Renal cortical epithelial cell (primary cell): ENCODE data around the gene RFC3. TPM values are rescaled to one million over a fixed set of nuclear protein-coding genes. Genes with fewer than 3 reads are reported as not detected.
A peak's percentile ranks its signal among the peaks of the same experiment; 100 is the strongest.
"Not testable (repeated sequence)": the region's sequence is repeated elsewhere in the genome, so short reads cannot be mapped to it uniquely, and the experiment has no call there.

ENCODE experiments used
- DNase-seq: peaks from one replicate; pipeline ENCODE4 v3.0.0-alpha.2; 2011; ENCODE audit warnings: low read depth
- total RNA-seq: library from RNA; depleted of rRNA; stranded (reverse); fragments of >200 nt; gene quantifications from 2 replicates; pipeline ENCODE4 v1.2.3, GENCODE V29; 2014

Gene RFC3, protein sequence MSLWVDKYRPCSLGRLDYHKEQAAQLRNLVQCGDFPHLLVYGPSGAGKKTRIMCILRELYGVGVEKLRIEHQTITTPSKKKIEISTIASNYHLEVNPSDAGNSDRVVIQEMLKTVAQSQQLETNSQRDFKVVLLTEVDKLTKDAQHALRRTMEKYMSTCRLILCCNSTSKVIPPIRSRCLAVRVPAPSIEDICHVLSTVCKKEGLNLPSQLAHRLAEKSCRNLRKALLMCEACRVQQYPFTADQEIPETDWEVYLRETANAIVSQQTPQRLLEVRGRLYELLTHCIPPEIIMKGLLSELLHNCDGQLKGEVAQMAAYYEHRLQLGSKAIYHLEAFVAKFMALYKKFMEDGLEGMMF
- total RNA-seq = 5.4 and 15.6 TPM in 2 replicates

DNA sequence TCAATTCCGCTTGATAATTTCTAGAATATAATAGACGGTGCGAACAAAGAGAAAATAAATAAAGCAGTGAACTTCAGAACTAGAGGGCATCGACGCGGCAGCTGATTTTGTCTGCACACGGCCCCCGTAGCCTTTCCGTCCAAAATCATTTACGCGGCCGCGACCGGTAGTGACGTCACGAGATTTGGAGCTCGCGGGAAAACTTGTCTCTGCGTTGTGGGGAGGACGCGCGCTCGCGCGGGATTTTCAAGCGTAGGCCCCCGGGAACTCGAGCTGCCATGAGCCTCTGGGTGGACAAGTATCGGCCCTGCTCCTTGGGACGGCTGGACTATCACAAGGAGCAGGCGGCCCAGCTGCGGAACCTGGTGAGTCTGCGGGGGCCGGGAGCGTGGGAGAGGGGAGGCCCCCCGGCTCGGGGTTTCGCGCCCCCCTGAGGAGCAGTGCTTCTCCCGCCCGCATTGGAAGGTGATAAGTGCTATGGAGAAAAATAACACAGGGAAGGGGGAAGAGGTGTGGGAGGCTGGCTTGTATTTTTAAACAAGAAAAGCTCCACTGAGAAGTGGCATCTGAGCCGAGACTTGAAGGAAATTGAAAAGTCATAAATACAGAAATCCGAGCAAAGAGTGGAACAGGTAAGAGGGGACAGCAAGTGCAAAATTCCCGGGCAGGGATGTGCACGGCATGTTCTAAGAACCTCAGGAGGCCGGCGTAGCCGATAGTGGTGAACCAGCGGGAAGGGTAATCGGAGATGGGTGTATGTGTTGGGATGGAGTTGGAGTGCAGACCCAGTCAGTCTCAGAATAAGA lies at the start of gene RFC3:
RFC3 (plus strand) TSS at position 249 of the 806 bp plus-strand sequence; CDS start at position 279, 30 bp downstream.
- peak; percentile 87 for DNase-seq

DNA sequence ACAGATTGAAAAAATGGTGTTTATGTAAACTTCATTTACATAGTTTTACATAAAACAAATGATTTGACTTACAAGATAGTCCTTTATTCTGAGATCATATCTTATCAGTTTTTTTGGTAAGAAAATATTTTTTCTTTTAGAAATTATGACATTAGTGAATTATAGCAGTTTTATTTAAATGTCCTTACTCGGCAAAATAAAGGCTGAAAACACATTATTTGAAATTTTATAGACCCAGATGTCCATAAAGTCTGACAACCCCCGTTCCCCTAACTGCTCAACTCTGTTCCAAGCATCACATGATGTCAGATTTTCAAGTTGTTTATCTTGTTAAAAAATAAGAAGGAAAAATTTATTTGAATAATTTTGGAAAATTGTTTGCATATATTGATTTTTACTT lies 46.7 kb upstream of the RFC3 start:
- DNase-seq = no peak

GRCh38 chr13:33773790-33774462 lies 44.0 kb upstream of the RFC3 start:
- DNase-seq = no peak

- no peak for DNase-seq
These were observed 42.4 kb upstream of the RFC3 start for GRCh38 chr13:33775339-33776108.

GRCh38 chr13:33776239-33776881 lies 41.6 kb upstream of the RFC3 start:
- DNase-seq = no peak

- no peak for DNase-seq
These were observed 35.3 kb upstream of the RFC3 start for GRCh38 chr13:33782631-33783030.

- not testable (repeated sequence) for DNase-seq
These were observed 34.7 kb upstream of the RFC3 start for GRCh38 chr13:33783212-33783611.

DNA sequence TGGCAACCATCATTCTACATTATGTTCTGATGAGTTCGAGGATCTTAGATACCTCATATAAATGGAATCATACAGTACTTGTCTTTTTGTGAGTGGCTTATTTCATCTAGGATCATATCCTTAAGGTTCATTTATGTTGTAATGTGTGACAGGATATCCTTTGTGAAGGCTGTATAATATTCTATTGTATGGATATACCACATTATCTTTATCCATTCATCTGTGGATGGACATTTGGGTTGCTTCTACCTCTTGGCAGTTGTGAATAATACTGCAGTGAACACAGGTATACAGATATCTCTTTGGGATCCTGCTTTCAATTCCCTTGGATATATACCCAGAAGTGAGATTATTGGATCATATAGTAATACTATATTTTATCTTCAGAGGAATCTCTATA lies 33.2 kb upstream of the RFC3 start:
- DNase-seq = no peak

DNA sequence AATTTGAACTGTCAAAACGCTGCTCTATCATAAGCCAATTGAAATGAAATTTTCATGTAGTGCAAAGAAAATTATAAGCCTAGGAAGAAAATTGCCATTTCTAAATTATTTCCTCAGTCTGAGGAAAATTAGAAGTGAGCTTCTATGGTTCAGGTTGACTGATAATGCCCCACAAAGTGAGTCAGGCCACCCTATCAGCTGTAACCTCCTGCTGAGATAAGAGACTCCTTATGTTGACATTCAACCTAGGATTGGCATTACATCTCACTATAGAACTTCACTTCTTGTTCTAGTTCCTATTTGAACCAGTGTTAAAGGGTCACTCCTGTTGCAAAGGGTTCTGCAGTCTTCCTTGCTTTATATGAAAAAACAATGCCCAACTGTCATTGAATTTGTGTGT lies 32.6 kb upstream of the RFC3 start:
- DNase-seq = no peak

DNA sequence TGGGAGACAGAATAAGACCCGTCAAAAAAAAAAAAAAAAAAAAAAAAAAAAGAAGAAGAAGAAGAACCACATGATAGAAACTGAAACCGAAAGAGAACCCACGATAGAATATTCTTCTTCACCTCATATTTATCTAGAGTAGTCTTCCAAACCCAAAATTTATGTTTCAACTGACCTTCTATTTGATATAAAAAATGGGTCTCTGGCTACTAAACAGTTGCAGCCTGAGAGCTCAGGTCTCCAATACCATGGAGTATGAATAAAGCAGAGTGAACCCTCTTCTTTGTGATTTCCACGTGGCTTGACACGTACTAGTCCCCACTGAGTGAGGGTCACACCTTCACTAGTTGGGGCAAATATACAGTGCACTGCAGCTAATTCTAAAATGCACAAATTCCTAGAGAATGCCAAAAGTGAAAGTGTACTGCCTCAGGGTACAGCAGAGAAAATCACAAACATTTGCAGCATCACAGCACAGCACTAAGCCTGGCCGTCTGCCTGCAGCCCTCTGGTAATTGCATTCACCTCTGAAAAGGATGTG lies 30.8 kb upstream of the RFC3 start:
- DNase-seq = peak; percentile 21

- DNase-seq = no peak
These were observed 28.8 kb upstream of the RFC3 start for GRCh38 chr13:33789066-33789606.

DNA sequence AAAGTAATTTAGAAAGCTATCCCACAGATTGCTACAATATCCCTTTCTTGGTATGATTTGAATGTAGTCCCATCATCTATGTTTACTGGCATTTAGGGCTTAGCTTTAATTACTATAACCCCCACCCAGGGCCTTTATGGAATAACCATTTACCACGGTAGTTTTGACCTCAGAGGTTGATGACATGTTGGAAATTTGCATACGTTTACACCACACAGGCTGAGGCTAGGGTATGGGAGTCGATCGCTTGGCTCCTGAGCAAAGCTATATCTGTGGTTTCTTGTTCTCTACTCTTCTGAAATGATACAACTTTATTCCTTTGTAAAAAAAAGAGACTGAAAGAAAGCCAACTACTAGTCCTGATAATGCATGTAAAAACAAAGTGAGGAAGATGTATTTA lies 28.2 kb upstream of the RFC3 start:
- no peak for DNase-seq

- DNase-seq = no peak
These were observed 24.2 kb upstream of the RFC3 start for GRCh38 chr13:33793726-33794125.

DNA sequence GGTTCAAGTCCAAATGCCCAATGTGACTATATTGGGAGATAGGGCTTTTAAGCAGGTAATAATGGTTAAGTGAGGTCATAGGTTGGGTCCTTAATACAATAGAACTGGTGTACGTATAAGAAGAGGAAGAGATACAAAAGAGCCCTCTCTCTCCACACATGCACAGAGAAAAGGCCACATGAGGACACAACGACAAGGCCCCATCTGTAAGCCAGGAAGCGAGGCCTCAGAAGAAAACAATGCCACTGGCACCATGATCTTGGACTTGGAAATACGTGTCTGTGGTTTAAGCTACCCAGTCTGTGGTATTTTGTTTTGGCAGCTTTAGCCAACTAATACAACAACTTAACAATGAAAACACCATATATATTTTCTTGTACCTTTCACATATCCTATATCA lies 23.4 kb upstream of the RFC3 start:
- no peak for DNase-seq

DNA sequence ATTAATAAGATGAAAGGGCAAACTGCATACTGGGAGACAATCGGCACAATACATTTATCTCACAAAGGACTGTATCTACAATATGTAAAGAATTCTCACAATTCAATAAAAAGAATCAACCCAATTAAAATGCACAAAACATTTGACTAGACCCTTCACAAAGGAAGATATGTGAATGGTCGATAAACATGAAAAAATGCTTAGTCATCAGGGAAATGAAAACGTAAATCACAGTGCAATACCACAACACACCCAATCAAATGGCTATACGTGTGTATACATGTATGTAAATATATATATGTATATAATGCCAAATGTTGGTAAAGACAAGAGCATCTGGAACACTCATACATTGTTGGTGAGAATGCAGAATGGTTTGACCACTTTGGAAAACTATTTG lies 21.9 kb upstream of the RFC3 start:
- DNase-seq = no peak

DNA sequence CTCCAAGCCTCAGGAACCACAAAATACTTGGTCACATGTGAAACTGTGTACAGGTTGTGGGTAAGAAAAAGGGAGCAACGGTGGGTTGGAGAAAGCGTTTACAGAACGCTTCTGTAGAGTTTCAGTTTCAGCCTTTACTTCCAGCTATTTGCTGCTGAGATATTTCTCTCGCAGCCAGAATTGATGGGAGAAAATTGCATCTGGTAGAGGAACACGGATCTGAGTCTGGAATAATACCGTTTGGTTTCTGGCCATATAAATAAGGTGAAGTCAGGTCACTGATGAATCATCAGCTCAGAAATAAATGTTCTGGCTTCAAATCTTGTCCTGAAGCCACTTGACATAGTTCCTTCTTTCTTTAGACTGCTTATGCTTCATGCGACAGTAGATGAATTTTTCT lies 20.3 kb upstream of the RFC3 start:
- DNase-seq = peak; percentile 29

GRCh38 chr13:33798023-33798422 lies 19.9 kb upstream of the RFC3 start:
- no peak for DNase-seq

- peak; percentile 50 for DNase-seq
These were observed 17.9 kb upstream of the RFC3 start for GRCh38 chr13:33799950-33800592.

DNA sequence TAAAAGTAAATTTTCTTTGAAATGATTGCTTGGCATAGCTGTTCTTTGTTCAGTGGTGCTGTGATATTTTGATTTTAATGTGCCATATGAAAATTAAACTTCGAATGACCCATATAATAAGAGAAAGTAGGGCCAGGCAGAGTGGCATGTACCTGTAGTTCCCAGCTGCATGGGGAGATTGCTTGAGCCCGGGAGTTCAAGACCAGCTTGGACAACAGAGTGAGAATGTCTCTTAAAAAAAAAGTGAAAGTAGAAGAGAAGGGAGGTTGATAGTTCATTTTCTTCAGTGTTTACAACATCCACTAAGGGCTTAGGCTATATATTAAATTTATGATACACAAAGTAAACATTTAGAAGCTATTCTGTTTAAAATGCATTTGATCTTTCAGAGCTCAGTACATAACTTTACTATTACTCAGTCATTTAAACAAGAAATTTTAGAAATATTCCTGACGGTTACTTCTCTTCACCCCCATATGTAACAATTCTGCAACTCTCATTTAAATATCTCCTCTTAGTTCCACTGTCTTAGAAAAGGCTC lies 17.2 kb upstream of the RFC3 start:
- no peak for DNase-seq
